ENCODE results near the gene CDK14.

The CDK14 gene

GRCh38 chr7:91020636-91021385, 424.7 kb downstream of the CDK14 start:
- Histone ChIP-seq H3K36me3 (ENCODE audit: insufficient read depth, low read length) (no peaks in the 10 kb centered on the region), H3K9me3 (ENCODE audit: low read depth, low read length) (no peaks in the 10 kb centered on the region), H3K4me3 (no peak overlapping the region), H3K27ac (no peak overlapping the region), H3K9ac (ENCODE audit: insufficient read length) (no peak overlapping the region)
- no peak for DNase-seq (ENCODE audit: low read depth, low spot score)
- TF ChIP-seq POLR2AphosphoS5 (IDR thresholded peaks at IDR 0.05; ENCODE audit: borderline replicate concordance, low read depth, low read length) (no peak), FOXP2 (optimal IDR thresholded peaks at IDR 0.05; ENCODE audit: control extremely low read depth, extremely low read length, insufficient read depth) (no peak), EZH2 (IDR thresholded peaks at IDR 0.05) (no peak)

GRCh38 chr7:91021956-91022355, 425.8 kb downstream of the CDK14 start:
- no peak for DNase-seq (ENCODE audit: low read depth, low spot score)
- TF ChIP-seq POLR2AphosphoS5 (IDR thresholded peaks at IDR 0.05; ENCODE audit: borderline replicate concordance, low read depth, low read length), result no peak
- TF ChIP-seq FOXP2 (optimal IDR thresholded peaks at IDR 0.05; ENCODE audit: control extremely low read depth, extremely low read length, insufficient read depth), result no peak
- TF ChIP-seq EZH2 (IDR thresholded peaks at IDR 0.05), result no peak
- no peaks in the 10 kb centered on the region for H3K36me3 ChIP-seq (ENCODE audit: insufficient read depth, low read length)

GRCh38 chr7:91025906-91026390, 429.8 kb downstream of the CDK14 start:
- DNase-seq (ENCODE audit: low read depth, low spot score), result no peak
- H3K36me3 ChIP-seq (ENCODE audit: insufficient read depth, low read length), result no peaks in the 10 kb centered on the region
- H3K4me3 ChIP-seq, result no peak overlapping the region
- no peak overlapping the region for H3K27ac ChIP-seq
- no peaks in the 10 kb centered on the region for H3K9me3 ChIP-seq (ENCODE audit: low read depth, low read length)
- no peak overlapping the region for H3K9ac ChIP-seq (ENCODE audit: insufficient read length)
- TF ChIP-seq FOXP2 (optimal IDR thresholded peaks at IDR 0.05; ENCODE audit: control extremely low read depth, extremely low read length, insufficient read depth) (no peak), EZH2 (IDR thresholded peaks at IDR 0.05) (no peak), POLR2AphosphoS5 (IDR thresholded peaks at IDR 0.05; ENCODE audit: borderline replicate concordance, low read depth, low read length) (no peak)

More at GRCh38 chr7:91021956-91022355, 425.8 kb downstream of the CDK14 start:
- H3K9me3 ChIP-seq (ENCODE audit: low read depth, low read length), result no peaks in the 10 kb centered on the region
- H3K27ac ChIP-seq, result no peak overlapping the region
- no peak overlapping the region for H3K4me3 ChIP-seq
- no peak overlapping the region for H3K9ac ChIP-seq (ENCODE audit: insufficient read length)

GRCh38 chr7:91029688-91030087, 433.6 kb downstream of the CDK14 start:
- Histone ChIP-seq H3K9me3 (ENCODE audit: low read depth, low read length) (no peaks in the 10 kb centered on the region), H3K36me3 (ENCODE audit: insufficient read depth, low read length) (no peaks in the 10 kb centered on the region), H3K4me3 (no peak overlapping the region), H3K27ac (no peak overlapping the region), H3K9ac (ENCODE audit: insufficient read length) (no peak overlapping the region)
- no peak for DNase-seq (ENCODE audit: low read depth, low spot score)
- TF ChIP-seq POLR2AphosphoS5 (IDR thresholded peaks at IDR 0.05; ENCODE audit: borderline replicate concordance, low read depth, low read length) (no peak), EZH2 (IDR thresholded peaks at IDR 0.05) (no peak), FOXP2 (optimal IDR thresholded peaks at IDR 0.05; ENCODE audit: control extremely low read depth, extremely low read length, insufficient read depth) (no peak)

DNA sequence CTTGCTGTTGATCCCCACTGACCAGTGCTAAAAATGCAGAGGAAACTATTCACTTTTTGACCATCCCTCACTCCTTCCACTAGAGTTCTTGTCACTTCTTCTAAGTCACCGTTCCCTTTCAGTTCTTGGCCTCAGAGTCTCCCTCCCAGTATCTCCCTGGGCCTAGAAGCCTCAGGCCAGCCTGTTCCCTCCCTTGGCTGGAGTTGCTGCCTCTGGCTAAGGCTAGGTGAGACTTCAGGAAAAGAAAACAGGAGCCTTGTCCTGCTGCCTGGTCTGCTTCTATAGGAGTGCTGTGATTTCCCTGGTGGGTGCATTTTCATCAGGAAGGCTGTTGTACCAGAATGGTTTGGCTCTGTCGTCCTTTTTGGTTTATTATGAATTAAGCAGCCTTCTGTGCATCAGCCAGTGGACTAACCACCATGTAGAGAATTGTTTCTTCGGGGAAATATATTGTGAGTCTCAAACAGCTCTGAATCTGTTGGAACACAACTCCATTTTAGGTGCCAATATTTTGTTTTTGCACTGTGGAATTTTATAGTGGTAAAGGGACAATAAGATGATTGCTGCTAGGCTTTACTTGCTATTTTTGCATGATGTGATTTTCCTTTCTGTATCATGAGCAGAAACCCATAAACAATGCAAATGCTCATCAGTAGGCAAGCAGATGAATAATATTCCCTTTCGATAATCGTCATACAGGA, 434.7 kb downstream of the CDK14 start:
- Histone ChIP-seq H3K27ac (no peak overlapping the region), H3K9ac (ENCODE audit: insufficient read length) (no peak overlapping the region)
- DNase-seq (ENCODE audit: low read depth, low spot score), result no peak

GRCh38 chr7:91031757-91032156, 435.6 kb downstream of the CDK14 start:
- Histone ChIP-seq H3K36me3 (ENCODE audit: insufficient read depth, low read length) (no peaks in the 10 kb centered on the region), H3K9me3 (ENCODE audit: low read depth, low read length) (no peaks in the 10 kb centered on the region), H3K27ac (no peak overlapping the region), H3K9ac (ENCODE audit: insufficient read length) (no peak overlapping the region), H3K4me3 (no peak overlapping the region)
- DNase-seq (ENCODE audit: low read depth, low spot score), result no peak
- TF ChIP-seq EZH2 (IDR thresholded peaks at IDR 0.05), result no peak
- TF ChIP-seq POLR2AphosphoS5 (IDR thresholded peaks at IDR 0.05; ENCODE audit: borderline replicate concordance, low read depth, low read length), result no peak
- no peak for TF ChIP-seq FOXP2 (optimal IDR thresholded peaks at IDR 0.05; ENCODE audit: control extremely low read depth, extremely low read length, insufficient read depth)

More for the DNA sequence above, 434.7 kb downstream of the CDK14 start:
- no peak for TF ChIP-seq POLR2AphosphoS5 (IDR thresholded peaks at IDR 0.05; ENCODE audit: borderline replicate concordance, low read depth, low read length)
- TF ChIP-seq EZH2 (IDR thresholded peaks at IDR 0.05), result no peak
- H3K9me3 ChIP-seq (ENCODE audit: low read depth, low read length), result no peaks in the 10 kb centered on the region
- no peaks in the 10 kb centered on the region for H3K36me3 ChIP-seq (ENCODE audit: insufficient read depth, low read length)
- H3K4me3 ChIP-seq, result no peak overlapping the region

- no peak for DNase-seq (ENCODE audit: low read depth, low spot score)
- Histone ChIP-seq H3K4me3 (no peak overlapping the region), H3K27ac (peak overlapping the region; percentile 79; the same call in 1 of the 2 replicates), H3K36me3 (ENCODE audit: insufficient read depth, low read length) (no peaks in the 10 kb centered on the region), H3K9ac (ENCODE audit: insufficient read length) (peak overlapping the region; percentile 7), H3K9me3 (ENCODE audit: low read depth, low read length) (no peaks in the 10 kb centered on the region)
- TF ChIP-seq FOXP2 (optimal IDR thresholded peaks at IDR 0.05; ENCODE audit: control extremely low read depth, extremely low read length, insufficient read depth) (no peak), POLR2AphosphoS5 (IDR thresholded peaks at IDR 0.05; ENCODE audit: borderline replicate concordance, low read depth, low read length) (no peak), EZH2 (IDR thresholded peaks at IDR 0.05) (no peak)
Measured at GRCh38 chr7:91033574-91033973, 437.5 kb downstream of the CDK14 start.

All from SK-N-MC (cell line).